GM18505 (cell line): ENCODE data around the gene FFAR1.
A peak's percentile ranks its signal among the peaks of the same experiment; 100 is the strongest.

Experiments
- ATAC-seq: cut with Tn5 transposase; IDR thresholded peaks from one replicate; pipeline ENCODE4 v1.9.1; 2021; ENCODE audit not compliant: unreplicated experiment
- POLR2A ChIP-seq: IDR thresholded peaks from 4 replicates; pipeline ENCODE4 v1.6.1; 2011; ENCODE audit warnings: borderline replicate concordance; ENCODE audit not compliant: insufficient read depth, insufficient read length; ENCODE audit errors: extremely low read depth

FFAR1 gene

GRCh38 chr19:35327642-35328041 is 20.1 kb upstream of the FFAR1 start:
- no peak for ATAC-seq
- no peak for TF ChIP-seq POLR2A

- peak; percentile 93 for TF ChIP-seq POLR2A
- no peak for ATAC-seq
Observed at GRCh38 chr19:35328851-35329285, 18.8 kb upstream of the FFAR1 start, which contains the start of gene CD22. Gene CD22, plus strand, starts transcription at chr19:35329187. Its CDS starts 2,854 bp downstream, at chr19:35332041.

DNA sequence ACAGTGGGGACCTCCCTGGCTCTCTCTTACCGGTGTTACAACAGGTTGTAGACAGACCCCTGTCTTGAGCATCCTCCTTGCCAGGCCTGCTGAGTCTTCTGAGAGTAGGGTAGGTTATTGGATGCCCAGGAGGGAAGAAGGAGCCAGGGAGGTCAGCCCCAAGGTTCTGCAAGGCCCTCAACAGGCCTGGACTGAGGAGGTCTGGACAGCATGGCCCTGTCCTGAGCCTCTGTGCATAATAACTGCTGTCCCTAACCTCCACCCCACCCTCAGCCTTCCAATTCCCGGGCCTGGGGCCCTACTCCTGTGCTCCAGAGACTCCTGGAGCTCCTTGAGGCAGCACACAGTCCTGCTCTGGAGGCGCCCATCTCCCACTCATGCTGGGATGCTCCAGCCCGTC is 18.4 kb upstream of the FFAR1 start:
- TF ChIP-seq POLR2A: no peak
- no peak for ATAC-seq

- ATAC-seq: peak; percentile 47
- TF ChIP-seq POLR2A: peak; percentile 73
Observed at GRCh38 chr19:35330475-35330874, 17.2 kb upstream of the FFAR1 start.

GRCh38 chr19:35331551-35332214 is 16.0 kb upstream of the FFAR1 start:
- ATAC-seq: no peak
- TF ChIP-seq POLR2A: no peak

- ATAC-seq: no peak
- peak; percentile 74 for TF ChIP-seq POLR2A
Observed at GRCh38 chr19:35332817-35333216, 14.9 kb upstream of the FFAR1 start.

GRCh38 chr19:35334144-35334753 is 13.5 kb upstream of the FFAR1 start:
- no peak for TF ChIP-seq POLR2A
- ATAC-seq: no peak

DNA sequence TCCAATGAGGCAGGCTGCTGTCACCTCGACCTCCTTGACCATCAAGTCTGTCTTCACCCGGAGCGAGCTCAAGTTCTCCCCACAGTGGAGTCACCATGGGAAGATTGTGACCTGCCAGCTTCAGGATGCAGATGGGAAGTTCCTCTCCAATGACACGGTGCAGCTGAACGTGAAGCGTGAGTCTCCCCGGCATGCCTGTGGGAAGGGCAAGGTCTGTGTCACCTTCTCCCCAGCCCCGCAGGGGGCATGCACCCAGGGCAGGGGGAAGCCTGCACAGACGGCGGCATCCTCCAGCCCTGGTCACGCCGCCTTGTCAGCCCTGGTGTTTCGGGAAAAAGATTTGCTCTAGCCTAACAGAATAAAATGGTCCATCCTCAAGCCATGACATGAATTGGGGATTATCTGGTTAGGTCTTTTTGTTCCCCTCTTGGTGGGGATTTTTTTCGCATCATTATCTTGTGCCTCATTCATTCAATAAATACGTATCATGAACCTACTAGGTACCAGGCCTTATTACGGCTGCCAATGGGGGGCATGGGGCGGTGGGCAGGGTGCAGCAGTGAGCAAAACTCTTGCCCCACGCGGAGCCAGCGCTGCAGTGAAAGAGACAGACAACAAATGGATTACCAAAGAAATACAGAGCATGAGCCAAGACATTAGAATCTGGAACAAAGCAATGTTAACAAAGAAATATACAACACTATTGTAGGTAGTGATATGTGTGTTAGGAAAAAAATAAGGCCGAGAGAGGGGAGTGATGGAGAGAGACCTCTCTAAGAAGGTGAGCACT is 11.3 kb upstream of the FFAR1 start:
- no peak for TF ChIP-seq POLR2A
- ATAC-seq: no peak

GRCh38 chr19:35337097-35337983 is 10.4 kb upstream of the FFAR1 start:
- TF ChIP-seq POLR2A: peak; percentile 45
- ATAC-seq: no peak

GRCh38 chr19:35337984-35338296 is 9.8 kb upstream of the FFAR1 start:
- no peak for TF ChIP-seq POLR2A
- no peak for ATAC-seq

DNA sequence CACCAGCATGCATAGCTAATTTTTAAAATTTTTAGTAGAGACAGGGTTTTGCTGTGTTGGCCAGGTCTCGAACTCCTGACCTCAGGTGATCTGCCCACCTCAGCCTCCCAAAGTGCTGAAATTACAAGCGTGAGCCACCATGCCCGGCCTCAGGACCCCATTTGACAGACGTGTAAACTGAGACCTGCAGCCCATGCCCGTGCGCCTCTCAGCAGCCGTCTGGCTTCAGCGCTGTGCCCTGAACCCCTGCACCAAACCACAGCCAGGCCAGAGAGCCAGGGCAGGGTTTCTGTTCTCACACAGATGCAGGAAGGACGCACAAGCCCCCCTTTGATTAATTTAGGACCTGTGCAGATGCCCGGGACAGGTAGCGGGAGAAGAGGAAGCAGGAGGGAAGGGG is 7.3 kb upstream of the FFAR1 start:
- no peak for TF ChIP-seq POLR2A
- no peak for ATAC-seq

- TF ChIP-seq POLR2A: no peak
- ATAC-seq: no peak
Observed at GRCh38 chr19:35341006-35341405, 6.7 kb upstream of the FFAR1 start.
